GM23248 (cell line): ENCODE data around the gene ANKRD11.

ENCODE experiments used
- EZH2 ChIP-seq: fragments of 200-600 bp; sonication (generic); IDR thresholded peaks from 2 replicates; pipeline ENCODE4 v1.6.1; 2018; ENCODE audit warnings: antibody characterized with exemption, mild to moderate bottlenecking; ENCODE audit not compliant: insufficient read depth, poor library complexity, severe bottlenecking
- EZH2phosphoT487 ChIP-seq: fragments of 200-600 bp; sonication (generic); IDR thresholded peaks from 2 replicates; pipeline ENCODE4 v1.6.1; 2018; ENCODE audit warnings: antibody characterized with exemption, moderate library complexity, mild to moderate bottlenecking, low read depth; ENCODE audit not compliant: insufficient read depth

DNA sequence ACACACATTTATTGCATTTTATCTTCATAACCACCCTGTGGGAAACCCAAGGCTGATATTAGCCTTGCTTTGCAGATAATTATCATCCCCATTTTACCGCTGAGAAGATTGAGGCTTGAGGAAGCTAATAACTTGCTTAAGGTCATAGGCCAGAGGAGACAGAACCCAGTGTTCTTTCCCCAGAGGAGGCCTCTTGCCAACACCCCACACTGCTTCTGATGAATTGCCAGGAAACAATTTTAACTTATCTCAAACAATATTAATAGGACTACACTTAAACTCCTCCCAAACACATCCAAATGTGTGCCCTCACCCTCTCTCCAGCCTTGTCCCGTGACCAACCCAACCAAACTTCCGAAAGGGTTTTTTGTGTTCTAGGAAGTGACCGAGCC is 15.7 kb upstream of the ANKRD11 start:
- TF ChIP-seq EZH2 = no peak
- TF ChIP-seq EZH2phosphoT487 = no peak
